Loucy (cell line): ENCODE data around the gene GLOD5.

ENCODE experiments used
- H2AFZ ChIP-seq: fragments of 200-600 bp; sonication (generic); 2 replicates; pipeline ENCODE4 v1.6.0; 2016; ENCODE audit warnings: antibody characterized with exemption, mild to moderate bottlenecking, low read length, moderate library complexity
- H3F3A ChIP-seq: fragments of 200-600 bp; 2 replicates; pipeline ENCODE4 v1.6.0; 2016; ENCODE audit warnings: antibody characterized with exemption, low read depth, mild to moderate bottlenecking
- H3K27me3 ChIP-seq: fragments of 200-600 bp; sonication (generic); 2 replicates; pipeline ENCODE4 v1.6.1; 2014; ENCODE audit warnings: low read length, mild to moderate bottlenecking; ENCODE audit not compliant: insufficient read depth, poor library complexity, severe bottlenecking
- H3K36me3 ChIP-seq: fragments of 200-600 bp; sonication (generic); 2 replicates; pipeline ENCODE4 v1.6.1; 2016; ENCODE audit warnings: low read length; ENCODE audit not compliant: insufficient read depth
- H3K4me1 ChIP-seq: fragments of 200-600 bp; sonication (generic); 2 replicates; pipeline ENCODE4 v1.5.1; 2014; ENCODE audit warnings: low read length, mild to moderate bottlenecking; ENCODE audit not compliant: insufficient read depth, poor library complexity, severe bottlenecking
- H3K4me2 ChIP-seq: fragments of 200-600 bp; sonication (generic); 2 replicates; pipeline ENCODE4 v1.6.0; 2014; ENCODE audit warnings: antibody characterized with exemption, low read length, low read depth, mild to moderate bottlenecking; ENCODE audit not compliant: poor library complexity, severe bottlenecking
- H3K4me3 ChIP-seq: fragments of 200-600 bp; sonication (generic); 2 replicates; pipeline ENCODE4 v1.5.1; 2014; ENCODE audit warnings: low read length, mild to moderate bottlenecking, mixed read lengths; ENCODE audit not compliant: poor library complexity, severe bottlenecking
- H3K79me2 ChIP-seq: fragments of 200-600 bp; sonication (generic); 2 replicates; pipeline ENCODE4 v1.6.1; 2014; ENCODE audit warnings: low read length; ENCODE audit not compliant: insufficient read depth
- H3K9ac ChIP-seq: fragments of 200-600 bp; sonication (generic); 2 replicates; pipeline ENCODE4 v1.6.0; 2014; ENCODE audit warnings: mild to moderate bottlenecking, low read depth, low read length, moderate library complexity; ENCODE audit not compliant: poor library complexity, severe bottlenecking
- H3K9me2 ChIP-seq: fragments of 200-600 bp; sonication (generic); replicated peaks from 2 replicates; pipeline ENCODE4 v1.6.1; 2016; ENCODE audit warnings: low read depth, low read length, mixed read lengths
- H3K9me3 ChIP-seq: fragments of 200-600 bp; sonication (generic); 2 replicates; pipeline ENCODE4 v1.6.1; 2014; ENCODE audit warnings: mild to moderate bottlenecking, antibody characterized with exemption, low read length, low read depth; ENCODE audit not compliant: insufficient read depth
- H4K20me1 ChIP-seq: fragments of 200-600 bp; sonication (generic); 2 replicates; pipeline ENCODE4 v1.6.0; 2014; ENCODE audit warnings: antibody characterized with exemption, low read length, mild to moderate bottlenecking; ENCODE audit not compliant: insufficient read depth, poor library complexity, severe bottlenecking
- CTCF ChIP-seq: fragments of 200-600 bp; sonication (generic); conservative IDR thresholded peaks from 2 replicates; pipeline ENCODE4 v1.5.1; 2014; ENCODE audit warnings: mild to moderate bottlenecking, antibody characterized with exemption, low read length
- EZH2phosphoT487 ChIP-seq: fragments of 200-600 bp; IDR thresholded peaks from 2 replicates; pipeline ENCODE4 v1.6.1; 2018; ENCODE audit warnings: antibody characterized with exemption, mild to moderate bottlenecking, moderate library complexity, borderline replicate concordance

GLOD5 gene

GRCh38 chrX:48719958-48720357 lies 41.6 kb upstream of the GLOD5 start:
- TF ChIP-seq EZH2phosphoT487 = no peak
- Histone ChIP-seq H3K4me2 (no peak overlapping the region), H3K79me2 (no peaks in the 10 kb centered on the region)

GRCh38 chrX:48720577-48721250 lies 40.8 kb upstream of the GLOD5 start:
- Histone ChIP-seq H3K36me3 (no peaks in the 10 kb centered on the region), H3K79me2 (no peaks in the 10 kb centered on the region), H3K27me3 (no peaks in the 10 kb centered on the region), H3K4me3 (no peak overlapping the region), H2AFZ (no peak overlapping the region), H3K4me2 (no peak overlapping the region), H3F3A (no peaks in the 10 kb centered on the region), H3K9me3 (no peaks in the 10 kb centered on the region), H3K4me1 (peaks cover 5% of the 10 kb centered on the region), H4K20me1 (no peaks in the 10 kb centered on the region), H3K9ac (no peak overlapping the region), H3K9me2 (no peaks in the 10 kb centered on the region)
- TF ChIP-seq CTCF = no peak
- no peak for TF ChIP-seq EZH2phosphoT487

More at GRCh38 chrX:48719958-48720357, 41.6 kb upstream of the GLOD5 start:
- H4K20me1 ChIP-seq = no peaks in the 10 kb centered on the region
- no peaks in the 10 kb centered on the region for H3K36me3 ChIP-seq
- no peaks in the 10 kb centered on the region for H3K9me2 ChIP-seq
- H3K9me3 ChIP-seq = no peaks in the 10 kb centered on the region
- no peaks in the 10 kb centered on the region for H3K27me3 ChIP-seq
- no peak overlapping the region for H3K4me3 ChIP-seq
- no peaks in the 10 kb centered on the region for H3F3A ChIP-seq
- peaks cover 5% of the 10 kb centered on the region for H3K4me1 ChIP-seq
- H2AFZ ChIP-seq = no peak overlapping the region
- H3K9ac ChIP-seq = no peak overlapping the region

GRCh38 chrX:48721916-48722315 lies 39.6 kb upstream of the GLOD5 start:
- Histone ChIP-seq H3K4me1 (peaks cover 5% of the 10 kb centered on the region), H3K79me2 (no peaks in the 10 kb centered on the region), H3K9me2 (no peaks in the 10 kb centered on the region), H3K9me3 (no peaks in the 10 kb centered on the region), H3F3A (no peaks in the 10 kb centered on the region), H3K9ac (no peak overlapping the region), H3K36me3 (no peaks in the 10 kb centered on the region), H2AFZ (no peak overlapping the region), H3K27me3 (no peaks in the 10 kb centered on the region), H3K4me3 (no peak overlapping the region), H3K4me2 (no peak overlapping the region), H4K20me1 (no peaks in the 10 kb centered on the region)
- no peak for TF ChIP-seq CTCF
- TF ChIP-seq EZH2phosphoT487 = no peak

GRCh38 chrX:48726596-48726995 lies 35.0 kb upstream of the GLOD5 start:
- no peaks in the 10 kb centered on the region for H3K4me1 ChIP-seq
- no peak overlapping the region for H3K4me3 ChIP-seq
- no peaks in the 10 kb centered on the region for H3K27me3 ChIP-seq
- no peaks in the 10 kb centered on the region for H3K9me2 ChIP-seq
- H3K9me3 ChIP-seq = no peaks in the 10 kb centered on the region
- TF ChIP-seq EZH2phosphoT487 = no peak
- no peak for TF ChIP-seq CTCF
- H3F3A ChIP-seq = no peaks in the 10 kb centered on the region
- H3K36me3 ChIP-seq = no peaks in the 10 kb centered on the region
- no peaks in the 10 kb centered on the region for H4K20me1 ChIP-seq
- no peak overlapping the region for H2AFZ ChIP-seq
- H3K9ac ChIP-seq = no peak overlapping the region
- H3K4me2 ChIP-seq = no peak overlapping the region
- H3K79me2 ChIP-seq = no peaks in the 10 kb centered on the region
